GM21529 (cell line): ENCODE measurements around the gene SULT1C4.
"Not testable (repeated sequence)": the region's sequence is repeated elsewhere in the genome, so short reads cannot be mapped to it uniquely, and the experiment has no call there.

Experiments
- ATAC-seq: cut with Tn5 transposase; IDR thresholded peaks from one replicate; pipeline ENCODE4 v1.9.1; 2021; ENCODE audit not compliant: unreplicated experiment

SULT1C4 gene

DNA sequence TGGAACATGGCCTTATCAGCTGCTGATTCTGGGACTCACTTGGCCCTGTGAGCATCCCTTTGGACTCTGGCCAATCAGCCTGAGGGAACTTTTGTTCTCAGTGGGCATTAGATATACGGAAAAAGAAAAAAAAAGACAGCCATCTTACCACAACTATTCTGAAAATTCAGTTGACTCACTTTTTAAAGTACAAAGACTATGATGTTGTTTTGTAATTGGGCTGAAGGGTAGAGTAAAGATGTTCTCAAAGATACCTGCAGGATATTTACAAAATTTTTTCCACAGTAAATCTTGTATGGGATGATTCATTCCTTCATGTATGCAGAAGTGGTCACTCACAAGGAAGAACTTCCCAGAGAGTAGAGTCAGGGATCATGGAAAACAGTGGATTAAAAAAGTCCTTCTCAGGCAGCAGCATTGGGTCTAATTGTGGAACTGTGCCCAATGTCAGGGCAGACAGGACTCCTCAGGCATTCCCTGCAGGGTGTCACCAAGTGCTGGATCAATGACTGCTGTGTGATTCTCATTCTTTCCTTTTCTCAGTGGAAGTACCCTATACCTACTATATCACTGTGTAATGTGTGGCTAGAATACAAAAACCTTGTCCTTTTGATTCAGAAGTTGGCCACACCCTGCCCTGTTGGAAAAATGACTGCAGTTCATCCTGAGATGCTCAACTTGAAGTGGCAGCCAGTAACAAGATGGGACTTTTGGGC is 35.4 kb downstream of the SULT1C4 start:
- ATAC-seq: no peak

- ATAC-seq: no peak
Observed at GRCh38 chr2:108413711-108414095, 35.9 kb downstream of the SULT1C4 start.

GRCh38 chr2:108414256-108414876 is 36.6 kb downstream of the SULT1C4 start:
- no peak for ATAC-seq

DNA sequence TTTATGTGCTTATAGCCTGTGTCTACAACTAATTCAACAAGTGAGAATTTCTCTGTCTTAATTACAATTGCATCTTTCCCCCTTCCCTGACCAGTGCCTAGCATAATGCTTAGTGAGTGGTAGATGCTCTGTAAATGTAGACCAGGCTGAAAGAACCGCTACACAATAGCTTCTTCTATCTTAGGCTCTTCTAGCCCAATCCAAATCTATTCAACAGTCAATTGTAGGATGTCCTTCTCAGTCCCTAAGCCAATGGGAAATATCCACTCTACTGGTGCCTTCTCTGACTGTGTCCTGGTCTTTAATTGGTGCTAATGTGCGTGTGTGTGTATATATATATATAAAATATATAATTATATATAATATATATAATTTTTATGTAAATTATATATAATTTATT is 37.2 kb downstream of the SULT1C4 start:
- no peak for ATAC-seq

GRCh38 chr2:108417254-108417653 is 39.5 kb downstream of the SULT1C4 start:
- peak; percentile 63 for ATAC-seq

GRCh38 chr2:108418416-108418815 is 40.7 kb downstream of the SULT1C4 start:
- no peak for ATAC-seq

DNA sequence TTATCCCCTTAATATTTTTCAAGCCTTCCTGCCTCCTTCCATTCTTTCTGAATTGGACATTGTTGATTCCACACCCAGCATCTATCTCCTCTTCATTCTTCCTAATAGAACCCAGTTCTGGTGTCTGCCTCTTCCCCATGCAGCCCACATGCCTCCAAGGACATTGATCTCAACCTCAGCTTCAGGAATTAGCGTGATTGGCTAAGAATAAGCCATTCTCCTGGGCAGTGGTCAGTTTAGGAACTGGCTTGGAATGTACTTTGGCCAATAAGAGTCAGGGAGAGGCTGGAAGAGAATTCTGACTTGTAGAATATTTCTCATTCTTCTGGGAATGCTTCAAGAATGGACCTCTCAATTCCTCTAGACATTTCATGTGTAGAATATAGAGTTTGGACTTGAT is 45.3 kb downstream of the SULT1C4 start:
- ATAC-seq: no peak

DNA sequence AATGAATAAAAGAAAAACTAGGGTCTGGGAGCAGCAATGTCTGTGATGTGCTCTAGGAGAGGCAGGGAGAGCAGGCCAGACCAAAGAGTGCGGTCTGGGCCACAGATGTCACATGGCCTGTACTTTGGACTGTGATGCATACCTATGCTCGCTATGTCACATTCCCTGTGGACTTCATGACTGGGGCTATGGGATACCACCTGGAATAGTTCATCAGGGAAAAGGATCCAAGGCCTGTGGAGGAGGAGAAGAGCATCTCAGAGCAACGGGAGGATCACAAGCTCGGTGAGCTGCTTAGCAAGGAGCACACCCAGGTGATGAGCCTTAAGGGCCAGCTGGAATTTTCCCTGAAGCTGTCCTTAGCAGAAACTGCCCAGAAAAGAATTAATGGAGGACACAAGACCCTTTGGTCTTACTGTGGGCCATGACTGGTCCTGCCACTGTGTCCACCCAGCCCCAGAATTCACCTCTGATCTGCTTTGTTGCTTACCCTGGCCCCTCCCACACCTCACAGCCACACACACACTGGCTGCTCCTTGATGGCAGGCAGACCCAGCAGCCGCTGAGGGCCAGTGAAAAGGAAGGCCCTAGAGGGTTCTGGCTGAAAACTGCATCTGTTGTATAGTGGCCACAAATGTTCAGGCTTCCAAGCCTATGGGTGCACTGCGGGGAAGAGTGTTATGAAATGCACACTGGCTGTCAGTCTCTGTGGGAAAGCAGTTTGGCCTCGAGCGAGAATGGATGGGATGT is 45.9 kb downstream of the SULT1C4 start:
- ATAC-seq: no peak

- no peak for ATAC-seq
Observed at GRCh38 chr2:108428286-108429009, 50.7 kb downstream of the SULT1C4 start.

- not testable (repeated sequence) for ATAC-seq
Observed at GRCh38 chr2:108435578-108435977, 57.8 kb downstream of the SULT1C4 start.

DNA sequence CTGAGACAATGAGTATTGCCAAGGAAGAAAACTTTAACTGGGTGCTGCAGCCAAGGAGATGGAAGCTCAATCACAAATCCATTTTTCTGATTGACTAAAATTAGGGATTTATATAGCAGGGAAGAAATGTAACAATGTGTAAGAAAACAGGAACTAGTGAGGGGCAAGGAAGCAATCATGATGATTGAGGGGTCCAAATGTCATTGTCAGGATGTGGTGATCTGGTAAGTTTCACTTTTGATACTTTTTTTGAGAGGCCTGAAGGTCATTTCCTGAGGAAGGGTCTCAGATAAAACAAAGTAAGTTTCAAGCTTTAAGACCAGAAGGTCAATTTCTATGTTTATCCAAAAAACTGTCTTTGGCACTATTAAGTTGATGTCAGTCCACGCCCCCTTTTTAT is 59.2 kb downstream of the SULT1C4 start:
- ATAC-seq: no peak
